ENCODE data around the gene TREML1.
A peak's percentile ranks its signal among the peaks of the same experiment; 100 is the strongest.
"Not testable (repeated sequence)": the region's sequence is repeated elsewhere in the genome, so short reads cannot be mapped to it uniquely, and the experiment has no call there.

Gene TREML1

DNA sequence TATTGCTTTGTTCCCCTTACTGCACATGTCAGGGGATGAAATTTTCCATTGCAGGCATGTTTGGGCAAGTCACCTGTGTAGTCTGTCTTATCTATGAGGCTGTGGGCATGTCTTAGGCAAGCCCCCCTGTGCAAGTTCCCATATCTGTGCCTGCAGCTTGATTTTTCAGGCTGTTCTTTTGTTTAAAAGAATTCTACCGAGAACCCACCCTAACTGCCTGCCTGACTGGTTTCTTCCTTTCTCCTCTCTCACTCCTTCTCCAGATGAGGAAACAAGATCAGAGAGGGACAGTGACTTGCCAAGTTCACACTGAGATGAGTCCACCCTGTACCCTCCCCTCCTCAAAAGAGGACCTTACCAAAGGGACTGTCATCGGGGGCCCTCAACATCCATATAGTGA lies 35.8 kb upstream of the TREML1 start:
- TF ChIP-seq, protein P1, sequence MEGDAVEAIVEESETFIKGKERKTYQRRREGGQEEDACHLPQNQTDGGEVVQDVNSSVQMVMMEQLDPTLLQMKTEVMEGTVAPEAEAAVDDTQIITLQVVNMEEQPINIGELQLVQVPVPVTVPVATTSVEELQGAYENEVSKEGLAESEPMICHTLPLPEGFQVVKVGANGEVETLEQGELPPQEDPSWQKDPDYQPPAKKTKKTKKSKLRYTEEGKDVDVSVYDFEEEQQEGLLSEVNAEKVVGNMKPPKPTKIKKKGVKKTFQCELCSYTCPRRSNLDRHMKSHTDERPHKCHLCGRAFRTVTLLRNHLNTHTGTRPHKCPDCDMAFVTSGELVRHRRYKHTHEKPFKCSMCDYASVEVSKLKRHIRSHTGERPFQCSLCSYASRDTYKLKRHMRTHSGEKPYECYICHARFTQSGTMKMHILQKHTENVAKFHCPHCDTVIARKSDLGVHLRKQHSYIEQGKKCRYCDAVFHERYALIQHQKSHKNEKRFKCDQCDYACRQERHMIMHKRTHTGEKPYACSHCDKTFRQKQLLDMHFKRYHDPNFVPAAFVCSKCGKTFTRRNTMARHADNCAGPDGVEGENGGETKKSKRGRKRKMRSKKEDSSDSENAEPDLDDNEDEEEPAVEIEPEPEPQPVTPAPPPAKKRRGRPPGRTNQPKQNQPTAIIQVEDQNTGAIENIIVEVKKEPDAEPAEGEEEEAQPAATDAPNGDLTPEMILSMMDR (IDR thresholded peaks at IDR 0.05; ENCODE audit: borderline replicate concordance, control extremely low read depth, extremely low read depth, insufficient read depth, missing control alignments) = no peak
- DNase-seq (ENCODE audit: low spot score) = no peak
- in situ Hi-C loops (cut with MboI; ENCODE audit: low sequenced_read_pairs, unreplicated experiment) = no loop called here

DNA sequence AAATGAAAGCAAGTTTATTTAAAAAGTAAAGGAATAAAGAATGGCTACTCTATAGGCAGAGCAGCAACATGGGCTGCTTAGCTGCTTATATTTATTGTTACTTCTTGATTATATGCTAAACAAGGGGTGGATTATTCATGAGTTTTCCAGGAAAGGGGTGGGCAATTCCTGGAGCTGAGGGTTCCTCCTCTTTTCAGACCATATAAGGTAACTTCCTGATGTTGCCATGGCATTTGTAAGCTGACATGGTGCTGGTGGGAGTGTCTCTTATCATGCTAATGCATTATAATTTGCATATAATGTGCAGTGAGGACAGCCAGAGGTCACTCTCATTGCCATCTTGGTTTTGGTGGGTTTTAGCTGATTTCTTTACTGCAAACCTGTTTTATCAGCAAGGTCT lies 34.9 kb upstream of the TREML1 start:
- DNase-seq (ENCODE audit: low spot score); in situ Hi-C loops (cut with MboI; ENCODE audit: low sequenced_read_pairs, unreplicated experiment): not testable (repeated sequence)

DNA sequence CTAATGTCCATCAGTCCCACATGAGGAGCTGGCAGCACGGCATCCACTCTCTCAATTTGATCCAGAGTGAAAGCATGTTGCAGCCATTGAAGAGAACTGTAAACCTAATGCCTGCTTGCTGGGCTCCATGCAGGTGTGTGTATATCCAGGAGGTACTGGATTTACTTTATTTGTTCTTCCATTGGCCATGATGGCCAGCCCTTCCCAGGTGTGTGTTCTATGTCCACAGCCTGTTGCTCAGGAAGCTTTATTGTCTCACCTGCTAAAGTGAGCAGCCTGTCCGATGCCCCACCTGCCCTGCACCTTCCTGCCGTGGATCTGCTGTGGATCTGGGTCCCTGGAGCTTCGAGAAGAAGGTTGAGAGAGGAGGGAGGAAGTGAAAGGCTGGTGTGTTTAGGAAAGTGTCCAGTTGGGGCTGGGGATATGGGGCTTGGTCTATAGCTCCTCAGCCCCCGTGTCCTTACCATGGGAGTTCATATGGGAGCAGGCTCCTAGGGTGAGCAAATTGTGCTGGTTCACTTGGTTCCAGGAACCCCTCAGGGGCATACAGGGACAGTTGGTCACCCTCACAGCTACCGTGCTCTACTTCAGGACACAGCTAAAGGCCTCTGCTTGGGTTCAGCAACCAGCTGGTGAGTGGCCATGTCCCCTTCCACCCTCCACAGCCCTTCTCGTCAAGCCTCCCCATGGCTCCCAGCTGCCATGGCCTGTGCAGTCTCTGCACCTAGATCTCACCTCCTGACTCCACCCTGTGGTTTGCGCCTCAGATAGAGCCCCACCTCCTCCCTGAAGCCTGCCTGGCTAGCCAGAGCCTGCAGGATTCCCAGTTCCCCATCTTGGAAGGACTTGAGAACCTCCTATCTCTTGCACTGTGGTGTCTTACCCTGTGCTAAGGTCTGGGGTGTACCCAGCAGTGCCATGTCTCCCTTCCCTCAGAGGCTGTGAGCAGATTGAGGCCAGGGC lies 34.1 kb upstream of the TREML1 start:
- in situ Hi-C loops (cut with MboI; ENCODE audit: low sequenced_read_pairs, unreplicated experiment) = no loop called here
- TF ChIP-seq, protein P1 (IDR thresholded peaks at IDR 0.05; ENCODE audit: borderline replicate concordance, control extremely low read depth, extremely low read depth, insufficient read depth, missing control alignments) = no peak
- no peak for DNase-seq (ENCODE audit: low spot score)

DNA sequence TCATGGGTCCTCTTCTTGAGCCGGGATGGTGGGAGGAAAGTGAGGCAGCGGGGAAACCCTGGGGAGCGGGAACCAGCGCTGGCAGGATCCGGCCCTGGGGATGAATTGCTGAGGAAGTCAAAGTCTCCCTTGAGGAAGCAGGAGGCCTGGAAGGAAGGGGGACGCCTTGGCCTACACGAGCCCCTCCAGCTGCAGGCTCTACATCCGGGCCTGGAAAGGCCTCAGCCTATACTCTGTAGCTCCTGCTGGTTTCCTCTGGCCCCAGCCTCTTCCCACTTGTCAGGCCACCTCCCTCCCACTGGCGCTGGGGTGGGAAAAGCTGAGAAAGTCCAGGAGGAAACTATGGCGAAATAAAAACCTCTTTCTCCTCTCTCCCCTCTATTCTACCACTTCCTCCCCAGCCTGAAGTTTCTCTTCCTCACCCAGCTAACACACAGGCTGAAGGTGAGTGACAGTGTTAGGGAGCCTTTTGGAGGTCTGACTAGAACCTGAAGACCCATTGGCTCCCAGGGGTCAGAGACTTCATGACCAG lies 31.9 kb upstream of the TREML1 start:
- no peak for DNase-seq (ENCODE audit: low spot score)
- in situ Hi-C loops (cut with MboI; ENCODE audit: low sequenced_read_pairs, unreplicated experiment) = no loop called here
- TF ChIP-seq, protein P1 (IDR thresholded peaks at IDR 0.05; ENCODE audit: borderline replicate concordance, control extremely low read depth, extremely low read depth, insufficient read depth, missing control alignments) = no peak

- no peak for DNase-seq (ENCODE audit: low spot score)
- TF ChIP-seq, protein P1 (IDR thresholded peaks at IDR 0.05; ENCODE audit: borderline replicate concordance, control extremely low read depth, extremely low read depth, insufficient read depth, missing control alignments) = no peak
- in situ Hi-C loops (cut with MboI; ENCODE audit: low sequenced_read_pairs, unreplicated experiment) = no loop called here
Measured at GRCh38 chr6:41184761-41185160, 30.6 kb upstream of the TREML1 start.

DNA sequence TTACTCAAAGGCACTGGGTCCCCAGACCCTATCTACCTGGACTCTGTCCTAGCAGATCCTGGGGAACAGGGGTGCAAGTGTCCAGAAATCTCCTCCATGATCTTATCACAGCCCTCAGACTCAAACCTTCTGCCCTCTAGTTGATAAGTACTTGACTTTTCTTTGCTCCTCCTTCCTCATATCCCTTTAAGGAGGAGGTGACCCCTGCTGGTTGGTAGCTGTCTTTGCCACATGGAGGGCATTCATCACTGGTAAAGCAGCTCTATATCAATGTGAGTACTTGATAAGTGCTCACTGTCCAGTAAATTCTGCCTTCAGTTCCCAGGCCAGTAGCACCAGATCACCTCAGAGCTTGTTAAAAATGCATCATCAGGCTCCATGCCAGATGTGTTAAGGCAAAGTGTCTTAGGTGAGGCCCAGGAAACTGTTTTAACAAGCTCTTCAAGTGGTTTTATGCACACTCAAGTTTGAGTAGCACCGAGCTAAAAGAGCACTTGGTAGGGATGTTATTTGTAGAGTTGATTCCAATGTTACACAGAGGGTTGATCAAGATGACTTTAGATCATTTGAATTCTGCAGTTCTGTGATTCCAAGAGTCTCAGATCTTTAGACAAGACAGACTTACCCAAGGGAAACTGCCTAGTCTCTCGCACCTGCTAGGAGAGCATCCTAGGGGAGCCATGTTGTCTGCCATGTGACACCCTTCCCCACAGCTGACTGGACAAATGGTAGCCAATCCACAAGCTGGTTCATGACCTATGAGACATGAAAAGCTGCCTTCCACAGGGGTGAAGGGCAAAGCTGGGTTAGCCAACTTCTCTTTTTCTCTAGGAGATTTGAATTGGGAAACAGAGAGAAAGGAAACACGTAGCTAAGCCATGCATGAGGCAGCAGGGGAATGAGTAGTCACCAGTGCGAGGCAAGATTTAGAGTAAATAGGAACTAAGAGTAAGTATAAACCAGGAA lies 28.2 kb upstream of the TREML1 start:
- peak; percentile 54 for DNase-seq (ENCODE audit: low spot score)
- in situ Hi-C loops (cut with MboI; ENCODE audit: low sequenced_read_pairs, unreplicated experiment) = no loop called here
- TF ChIP-seq, protein P1 (IDR thresholded peaks at IDR 0.05; ENCODE audit: borderline replicate concordance, control extremely low read depth, extremely low read depth, insufficient read depth, missing control alignments) = peak; percentile 34
